ENCODE data around the gene PAPPA. TPM values are rescaled to one million over a fixed set of nuclear protein-coding genes. Genes with fewer than 3 reads are reported as not detected.

The PAPPA gene
- total RNA-seq, 4 donors from 2014 or later: 0.70 to 4.1 (median 1.8) TPM

DNA sequence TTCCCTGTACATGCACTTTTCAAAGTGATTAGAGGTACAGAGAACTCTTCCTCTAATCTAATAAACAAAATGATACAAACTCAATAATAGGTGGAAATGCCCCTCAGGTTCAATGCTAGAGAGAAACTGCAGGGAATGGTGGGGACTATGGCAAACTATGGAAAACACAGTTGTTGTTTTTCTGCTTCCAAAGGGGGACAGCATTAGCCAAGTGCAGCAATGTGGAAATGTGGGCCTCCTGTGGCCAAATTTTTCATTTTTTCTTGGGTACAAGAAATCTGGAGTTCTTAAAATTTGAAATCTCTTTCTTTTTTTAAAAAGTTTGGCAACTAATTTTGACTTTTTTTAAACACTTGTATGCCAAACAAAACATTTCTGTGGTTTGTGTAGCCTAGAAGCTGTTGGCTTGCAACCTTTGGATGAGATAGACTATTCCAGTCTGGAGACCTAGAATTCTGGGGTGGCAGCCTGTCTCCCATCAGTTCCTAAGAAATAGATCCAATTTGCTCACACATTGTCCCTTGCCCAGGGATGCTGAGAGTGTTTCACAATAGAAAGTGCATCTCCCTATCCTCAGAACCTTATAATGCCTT is 218.6 kb downstream of the PAPPA start:
- Histone ChIP-seq H3K36me3 (no peaks in the 10 kb centered on the region), H3K27ac (no peak overlapping the region), H3K4me3 (no peak overlapping the region), H3K4me1 (no peaks in the 10 kb centered on the region), H3K27me3 (no peaks in the 10 kb centered on the region), H3K9me3 (no peaks in the 10 kb centered on the region)
- DNase-seq: no peak
- TF ChIP-seq, protein P1, sequence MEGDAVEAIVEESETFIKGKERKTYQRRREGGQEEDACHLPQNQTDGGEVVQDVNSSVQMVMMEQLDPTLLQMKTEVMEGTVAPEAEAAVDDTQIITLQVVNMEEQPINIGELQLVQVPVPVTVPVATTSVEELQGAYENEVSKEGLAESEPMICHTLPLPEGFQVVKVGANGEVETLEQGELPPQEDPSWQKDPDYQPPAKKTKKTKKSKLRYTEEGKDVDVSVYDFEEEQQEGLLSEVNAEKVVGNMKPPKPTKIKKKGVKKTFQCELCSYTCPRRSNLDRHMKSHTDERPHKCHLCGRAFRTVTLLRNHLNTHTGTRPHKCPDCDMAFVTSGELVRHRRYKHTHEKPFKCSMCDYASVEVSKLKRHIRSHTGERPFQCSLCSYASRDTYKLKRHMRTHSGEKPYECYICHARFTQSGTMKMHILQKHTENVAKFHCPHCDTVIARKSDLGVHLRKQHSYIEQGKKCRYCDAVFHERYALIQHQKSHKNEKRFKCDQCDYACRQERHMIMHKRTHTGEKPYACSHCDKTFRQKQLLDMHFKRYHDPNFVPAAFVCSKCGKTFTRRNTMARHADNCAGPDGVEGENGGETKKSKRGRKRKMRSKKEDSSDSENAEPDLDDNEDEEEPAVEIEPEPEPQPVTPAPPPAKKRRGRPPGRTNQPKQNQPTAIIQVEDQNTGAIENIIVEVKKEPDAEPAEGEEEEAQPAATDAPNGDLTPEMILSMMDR (IDR thresholded peaks at IDR 0.05): no peak
- no peak for TF ChIP-seq POLR2A (IDR thresholded peaks at IDR 0.05)

DNA sequence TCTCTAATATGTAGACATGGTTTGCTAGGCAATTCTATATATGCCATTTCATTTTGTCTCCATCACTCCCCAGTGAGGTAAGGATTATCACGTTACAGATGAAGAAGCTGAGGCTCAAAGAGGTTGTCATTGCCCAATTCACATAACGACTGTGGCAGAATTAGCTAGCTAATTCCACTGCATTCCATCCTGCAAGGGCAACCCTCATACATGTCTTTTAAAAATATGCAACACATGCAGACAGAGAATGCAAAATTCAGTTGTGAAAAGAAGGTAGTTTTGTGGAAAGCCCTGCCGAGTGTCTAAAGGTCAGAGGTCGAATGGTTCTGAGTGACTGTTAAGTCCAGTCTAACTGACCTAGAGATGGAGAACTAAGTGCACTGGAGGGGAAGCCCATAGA is 219.2 kb downstream of the PAPPA start:
- no peak for DNase-seq

DNA sequence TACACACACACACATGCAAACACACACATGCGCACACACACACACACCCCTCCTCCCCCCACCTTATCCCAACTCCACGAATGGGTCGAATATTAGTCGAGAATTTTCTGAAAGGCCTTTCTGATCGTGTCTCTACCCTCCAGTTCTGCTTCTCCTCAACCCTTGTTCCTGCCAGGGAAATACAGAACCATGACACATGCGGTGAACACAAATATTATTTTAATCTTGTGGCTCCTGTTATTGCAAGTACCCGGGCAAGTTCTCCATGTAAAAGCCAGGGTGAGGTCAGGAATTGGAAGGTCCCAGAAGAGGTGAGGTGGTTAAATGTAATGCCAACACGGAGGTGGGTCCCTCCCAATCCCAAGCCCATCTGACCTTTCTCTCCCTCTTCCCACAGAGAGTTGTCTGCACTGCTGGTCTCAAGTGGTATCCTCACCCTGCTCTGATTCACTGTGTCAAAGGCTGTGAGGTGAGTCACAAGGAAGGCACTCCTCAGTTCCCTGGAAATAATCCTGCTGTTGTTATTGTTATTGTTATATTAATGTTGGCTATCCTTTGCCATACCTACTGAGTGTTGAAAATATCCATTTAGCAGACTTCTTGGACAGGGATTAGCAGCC is 223.7 kb downstream of the PAPPA start:
- Histone ChIP-seq H3K4me3 (no peak overlapping the region), H3K9me3 (no peaks in the 10 kb centered on the region), H3K27ac (no peak overlapping the region), H3K27me3 (no peaks in the 10 kb centered on the region), H3K36me3 (no peaks in the 10 kb centered on the region), H3K4me1 (no peaks in the 10 kb centered on the region)
- no peak for DNase-seq
- no peak for TF ChIP-seq POLR2A (IDR thresholded peaks at IDR 0.05)
- TF ChIP-seq, protein P1 (IDR thresholded peaks at IDR 0.05): no peak

More for the DNA sequence above, 219.2 kb downstream of the PAPPA start:
- no peak overlapping the region for H3K4me3 ChIP-seq
- H3K27ac ChIP-seq: no peak overlapping the region
- no peaks in the 10 kb centered on the region for H3K4me1 ChIP-seq
- H3K36me3 ChIP-seq: no peaks in the 10 kb centered on the region
- no peaks in the 10 kb centered on the region for H3K27me3 ChIP-seq
- TF ChIP-seq, protein P1 (IDR thresholded peaks at IDR 0.05): no peak
- TF ChIP-seq POLR2A (IDR thresholded peaks at IDR 0.05): no peak
- no peaks in the 10 kb centered on the region for H3K9me3 ChIP-seq

DNA sequence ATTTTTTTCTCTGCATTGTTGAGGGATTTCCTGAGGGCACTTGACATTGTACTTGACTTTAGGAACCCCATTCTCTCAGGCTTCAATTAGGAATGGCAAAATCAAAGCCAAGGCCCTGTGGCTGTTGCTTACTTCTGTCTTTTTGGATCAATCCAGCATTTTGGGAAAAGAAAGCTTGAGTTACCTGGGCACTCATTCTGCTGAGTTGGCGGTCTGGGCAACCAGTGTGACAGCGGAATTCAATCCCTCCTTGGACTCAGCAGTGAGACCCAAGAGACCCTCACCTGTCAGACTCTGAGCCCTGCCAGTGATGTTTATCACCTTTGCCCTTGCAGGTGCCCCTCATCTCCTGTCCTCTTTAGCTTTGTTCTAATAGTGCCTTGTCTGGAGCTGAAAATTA is 225.3 kb downstream of the PAPPA start:
- Histone ChIP-seq H3K4me1 (no peaks in the 10 kb centered on the region), H3K4me3 (no peak overlapping the region), H3K36me3 (no peaks in the 10 kb centered on the region), H3K27me3 (no peaks in the 10 kb centered on the region), H3K9me3 (no peaks in the 10 kb centered on the region), H3K27ac (no peak overlapping the region)
- TF ChIP-seq POLR2A (IDR thresholded peaks at IDR 0.05): no peak
- TF ChIP-seq, protein P1 (IDR thresholded peaks at IDR 0.05): no peak
- no peak for DNase-seq

DNA sequence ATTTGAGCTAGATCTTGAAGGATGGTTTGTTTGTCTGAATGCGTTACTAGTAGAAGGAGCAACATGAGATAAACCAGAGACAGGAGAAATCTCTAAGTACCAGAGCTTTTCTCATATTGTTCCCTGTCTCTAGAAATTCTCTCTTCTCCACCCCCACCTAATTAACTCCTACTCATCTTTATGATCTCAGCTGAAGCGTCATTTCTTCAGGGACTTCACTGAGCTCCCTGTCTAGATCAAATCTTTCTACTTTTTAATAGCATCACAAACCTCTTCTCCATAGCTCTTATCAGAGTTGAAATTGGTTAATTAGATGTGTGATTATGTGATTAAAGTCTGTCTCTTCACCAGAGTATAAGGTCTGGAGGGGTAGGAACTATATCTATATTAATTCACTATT is 226.2 kb downstream of the PAPPA start:
- no peak for DNase-seq
- no peaks in the 10 kb centered on the region for H3K27me3 ChIP-seq
- TF ChIP-seq, protein P1 (IDR thresholded peaks at IDR 0.05): no peak
- TF ChIP-seq POLR2A (IDR thresholded peaks at IDR 0.05): no peak

More for the DNA sequence above, 226.2 kb downstream of the PAPPA start:
- Histone ChIP-seq H3K4me1 (no peaks in the 10 kb centered on the region), H3K27ac (no peak overlapping the region), H3K4me3 (no peak overlapping the region), H3K9me3 (no peaks in the 10 kb centered on the region), H3K36me3 (no peaks in the 10 kb centered on the region)

All from Peyer's patch (tissue), 4 donors.